Loucy (cell line): ENCODE data around the gene TMEM115.

Source experiments
- CTCF ChIP-seq: fragments of 200-600 bp; sonication (generic); conservative IDR thresholded peaks from 2 replicates; pipeline ENCODE4 v1.5.1; 2014; ENCODE audit warnings: mild to moderate bottlenecking, antibody characterized with exemption, low read length
- EZH2phosphoT487 ChIP-seq: fragments of 200-600 bp; IDR thresholded peaks from 2 replicates; pipeline ENCODE4 v1.6.1; 2018; ENCODE audit warnings: antibody characterized with exemption, mild to moderate bottlenecking, moderate library complexity, borderline replicate concordance

GRCh38 chr3:50369012-50369670, 9.8 kb upstream of the TMEM115 start:
- TF ChIP-seq CTCF, result no peak
- TF ChIP-seq EZH2phosphoT487, result no peak
